ENCODE measurements around the gene ARHGEF19. TPM values are rescaled to one million over a fixed set of nuclear protein-coding genes. Genes with fewer than 3 reads are reported as not detected.

ARHGEF19 gene
- total and polyA plus RNA-seq, 3 donors from 2014 or later = 6.0 to 10.1 (median 8.5) TPM

- intact Hi-C loops (cut with DNase I; ENCODE audit: low total_unique reads) = no loop called here
- no peak overlapping the region for H3K27ac ChIP-seq
- no peaks in the 10 kb centered on the region for H3K27me3 ChIP-seq
- WGBS, 2 donors = 86% methylated on average over 13 of the region's 13 CpGs; no CpG with 5 or more reads in 1 of the 2 donors
- H3K4me3 ChIP-seq = no peak overlapping the region
- no peak for DNase-seq
- peaks cover 10% of the 10 kb centered on the region for H3K4me1 ChIP-seq
- TF ChIP-seq POLR2A (IDR thresholded peaks at IDR 0.05) = no peak
- TF ChIP-seq, protein P1, sequence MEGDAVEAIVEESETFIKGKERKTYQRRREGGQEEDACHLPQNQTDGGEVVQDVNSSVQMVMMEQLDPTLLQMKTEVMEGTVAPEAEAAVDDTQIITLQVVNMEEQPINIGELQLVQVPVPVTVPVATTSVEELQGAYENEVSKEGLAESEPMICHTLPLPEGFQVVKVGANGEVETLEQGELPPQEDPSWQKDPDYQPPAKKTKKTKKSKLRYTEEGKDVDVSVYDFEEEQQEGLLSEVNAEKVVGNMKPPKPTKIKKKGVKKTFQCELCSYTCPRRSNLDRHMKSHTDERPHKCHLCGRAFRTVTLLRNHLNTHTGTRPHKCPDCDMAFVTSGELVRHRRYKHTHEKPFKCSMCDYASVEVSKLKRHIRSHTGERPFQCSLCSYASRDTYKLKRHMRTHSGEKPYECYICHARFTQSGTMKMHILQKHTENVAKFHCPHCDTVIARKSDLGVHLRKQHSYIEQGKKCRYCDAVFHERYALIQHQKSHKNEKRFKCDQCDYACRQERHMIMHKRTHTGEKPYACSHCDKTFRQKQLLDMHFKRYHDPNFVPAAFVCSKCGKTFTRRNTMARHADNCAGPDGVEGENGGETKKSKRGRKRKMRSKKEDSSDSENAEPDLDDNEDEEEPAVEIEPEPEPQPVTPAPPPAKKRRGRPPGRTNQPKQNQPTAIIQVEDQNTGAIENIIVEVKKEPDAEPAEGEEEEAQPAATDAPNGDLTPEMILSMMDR (IDR thresholded peaks at IDR 0.05) = no peak
- no peaks in the 10 kb centered on the region for H3K9me3 ChIP-seq
- no peaks in the 10 kb centered on the region for H3K36me3 ChIP-seq (ENCODE audit: low read depth, missing control alignments)
Measured at GRCh38 chr1:16208270-16208987, 4.0 kb downstream of the ARHGEF19 start.

DNA sequence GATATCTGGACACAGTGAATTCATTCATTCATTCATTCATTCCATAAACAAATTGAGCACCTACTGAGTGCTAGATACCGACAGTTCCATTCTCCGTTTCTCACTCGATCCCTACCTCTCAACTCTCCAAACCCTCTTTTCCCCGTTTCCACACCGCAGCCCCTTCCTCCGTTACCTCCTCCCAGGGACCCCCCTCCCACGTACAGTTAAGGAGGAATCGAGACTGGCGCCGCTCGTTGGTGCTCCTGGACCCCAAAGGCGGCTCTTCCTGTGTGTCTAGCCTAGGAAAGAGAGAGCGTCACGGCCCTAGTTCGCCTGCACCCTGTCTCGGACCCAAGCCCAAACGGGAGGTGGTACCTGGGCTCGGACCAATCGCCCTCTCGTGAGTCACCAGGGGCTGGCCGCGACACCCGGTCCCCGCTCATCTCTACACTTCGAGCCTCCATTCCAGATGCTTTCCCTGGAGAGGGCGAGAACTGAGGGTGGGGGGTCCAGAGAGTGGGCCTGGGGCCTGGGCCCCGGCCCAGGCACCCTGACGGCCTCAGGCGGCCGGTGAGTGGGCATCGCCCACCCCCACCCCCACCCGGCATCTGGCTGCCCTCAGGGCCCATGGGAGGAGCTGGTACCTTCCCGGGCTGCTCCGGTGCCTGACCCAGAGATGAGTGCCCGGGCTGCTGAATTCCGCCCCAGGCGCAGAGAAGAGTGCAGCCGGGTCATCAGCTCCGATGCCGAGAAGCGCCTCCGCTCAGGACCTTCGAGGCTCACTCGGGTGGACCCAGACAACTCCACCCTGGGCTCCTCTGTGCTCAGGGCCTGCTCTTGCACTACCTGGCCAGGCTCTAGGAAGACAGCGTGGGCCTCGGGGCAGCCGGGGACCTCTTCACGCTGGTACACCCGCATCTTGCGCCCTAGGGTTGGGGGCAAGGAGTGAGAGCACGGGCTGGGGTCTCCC is 4.9 kb downstream of the ARHGEF19 start:
- TF ChIP-seq POLR2A (IDR thresholded peaks at IDR 0.05) = no peak
- peak overlapping the region; percentile 57 to 65 for H3K4me3 ChIP-seq
- no peaks in the 10 kb centered on the region for H3K36me3 ChIP-seq (ENCODE audit: low read depth, missing control alignments)
- intact Hi-C loops (cut with DNase I; ENCODE audit: low total_unique reads) = no loop called here
- H3K27me3 ChIP-seq = no peaks in the 10 kb centered on the region
- 55 to 62% methylated on average over 23 to 51 of the region's 51 CpGs for WGBS, 2 donors
- no peaks in the 10 kb centered on the region for H3K9me3 ChIP-seq
- H3K4me1 ChIP-seq = peaks cover 10% of the 10 kb centered on the region
- no peak for DNase-seq
- H3K27ac ChIP-seq = peak overlapping the region; percentile 71 to 92

DNA sequence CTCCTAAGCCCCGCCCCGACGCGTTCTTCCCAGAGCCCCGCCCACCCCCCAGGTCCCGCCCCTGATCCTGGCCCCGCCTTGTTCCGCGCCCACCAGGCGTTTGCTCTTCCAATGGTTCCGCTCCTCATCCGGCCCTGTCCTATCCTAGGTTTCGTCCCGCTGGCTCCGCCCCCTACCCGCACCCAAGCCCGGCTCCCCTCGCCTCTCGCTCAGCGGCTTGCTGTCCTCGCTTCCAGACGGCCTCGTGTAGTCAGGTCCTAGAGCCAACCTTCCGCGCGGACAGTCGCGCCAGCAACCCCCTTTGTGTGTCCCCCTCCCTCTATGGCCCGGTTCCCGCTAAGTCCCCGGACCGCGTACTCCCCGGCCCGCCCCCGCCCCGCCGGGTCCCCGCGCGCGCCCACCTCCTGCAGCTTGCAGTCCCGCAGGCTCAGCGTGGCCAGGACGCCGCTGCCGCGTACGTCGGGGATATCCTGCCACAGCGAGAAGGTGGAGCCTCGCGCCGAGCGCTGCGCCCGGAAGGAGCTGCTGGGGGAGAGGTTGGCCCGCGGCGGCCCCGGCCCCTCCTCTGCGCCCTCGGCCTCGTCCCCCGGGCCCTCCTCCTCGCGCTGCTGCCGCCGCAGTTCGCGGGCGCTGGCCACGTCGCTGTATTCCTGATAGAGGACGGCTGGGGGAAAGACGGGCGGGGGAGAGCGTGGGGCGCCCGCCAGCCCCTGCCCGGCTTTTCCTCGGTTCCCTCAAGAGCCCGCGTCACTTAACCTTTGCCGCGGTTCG is 5.7 kb downstream of the ARHGEF19 start:
- H3K9me3 ChIP-seq = no peaks in the 10 kb centered on the region
- intact Hi-C loops (cut with DNase I; ENCODE audit: low total_unique reads) = no loop called here
- peak overlapping the region; percentile 57 to 65 for H3K4me3 ChIP-seq
- no peaks in the 10 kb centered on the region for H3K36me3 ChIP-seq (ENCODE audit: low read depth, missing control alignments)
- no peak for TF ChIP-seq POLR2A (IDR thresholded peaks at IDR 0.05)
- TF ChIP-seq, protein P1 (IDR thresholded peaks at IDR 0.05) = no peak
- peak overlapping the region; percentile 71 to 92 for H3K27ac ChIP-seq
- no peaks in the 10 kb centered on the region for H3K27me3 ChIP-seq
- 0% methylated on average over 9 to 72 of the region's 87 CpGs for WGBS, 2 donors
- peaks cover 10% of the 10 kb centered on the region for H3K4me1 ChIP-seq
- DNase-seq = peak; percentile 98

GRCh38 chr1:16205891-16206546 is 6.4 kb downstream of the ARHGEF19 start:
- intact Hi-C loops (cut with DNase I; ENCODE audit: low total_unique reads) = no loop called here

More at GRCh38 chr1:16205891-16206546, 6.4 kb downstream of the ARHGEF19 start:
- Histone ChIP-seq H3K27me3 (no peaks in the 10 kb centered on the region), H3K4me3 (peak overlapping the region; percentile 57 to 65), H3K36me3 (ENCODE audit: low read depth, missing control alignments) (no peaks in the 10 kb centered on the region), H3K27ac (peak overlapping the region; percentile 52 to 92), H3K4me1 (peaks cover 10% of the 10 kb centered on the region), H3K9me3 (no peaks in the 10 kb centered on the region)
- WGBS, 2 donors = 37 to 41% methylated on average over 19 to 36 of the region's 38 CpGs
- no peak for TF ChIP-seq POLR2A (IDR thresholded peaks at IDR 0.05)
- TF ChIP-seq, protein P1 (IDR thresholded peaks at IDR 0.05) = no peak
- DNase-seq = no peak

Data from testis (tissue), 3 donors.